GM12872 (cell line): ENCODE measurements around the gene KIF21A.

Source experiments
- TF ChIP-seq, protein P1 (sequence below): IDR thresholded peaks from 3 replicates; pipeline ENCODE4 v1.5.1; 2011; ENCODE audit warnings: low read depth, mild to moderate bottlenecking, low read length, moderate library complexity; ENCODE audit not compliant: insufficient read depth

KIF21A gene

DNA sequence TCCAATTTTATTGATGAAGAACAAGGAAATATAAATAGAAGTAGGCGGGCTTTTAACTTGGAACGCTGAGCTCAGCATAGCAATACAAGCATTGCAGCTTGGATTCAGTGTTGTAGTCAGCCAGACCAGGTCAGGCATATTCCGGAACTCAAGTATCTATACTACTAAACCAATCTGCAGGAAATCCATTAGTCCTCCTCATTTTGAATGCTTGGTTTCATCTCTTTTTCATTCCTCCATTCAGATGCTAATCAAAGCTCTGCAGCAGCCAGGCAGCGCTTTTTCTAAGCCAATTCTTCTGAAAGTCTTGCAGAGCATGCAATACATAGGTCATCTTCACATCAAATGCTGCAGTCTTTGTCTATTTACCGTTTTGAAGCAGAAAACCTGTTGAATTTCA is 49.0 kb downstream of the KIF21A start:
- TF ChIP-seq, protein P1, sequence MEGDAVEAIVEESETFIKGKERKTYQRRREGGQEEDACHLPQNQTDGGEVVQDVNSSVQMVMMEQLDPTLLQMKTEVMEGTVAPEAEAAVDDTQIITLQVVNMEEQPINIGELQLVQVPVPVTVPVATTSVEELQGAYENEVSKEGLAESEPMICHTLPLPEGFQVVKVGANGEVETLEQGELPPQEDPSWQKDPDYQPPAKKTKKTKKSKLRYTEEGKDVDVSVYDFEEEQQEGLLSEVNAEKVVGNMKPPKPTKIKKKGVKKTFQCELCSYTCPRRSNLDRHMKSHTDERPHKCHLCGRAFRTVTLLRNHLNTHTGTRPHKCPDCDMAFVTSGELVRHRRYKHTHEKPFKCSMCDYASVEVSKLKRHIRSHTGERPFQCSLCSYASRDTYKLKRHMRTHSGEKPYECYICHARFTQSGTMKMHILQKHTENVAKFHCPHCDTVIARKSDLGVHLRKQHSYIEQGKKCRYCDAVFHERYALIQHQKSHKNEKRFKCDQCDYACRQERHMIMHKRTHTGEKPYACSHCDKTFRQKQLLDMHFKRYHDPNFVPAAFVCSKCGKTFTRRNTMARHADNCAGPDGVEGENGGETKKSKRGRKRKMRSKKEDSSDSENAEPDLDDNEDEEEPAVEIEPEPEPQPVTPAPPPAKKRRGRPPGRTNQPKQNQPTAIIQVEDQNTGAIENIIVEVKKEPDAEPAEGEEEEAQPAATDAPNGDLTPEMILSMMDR, result no peak

DNA sequence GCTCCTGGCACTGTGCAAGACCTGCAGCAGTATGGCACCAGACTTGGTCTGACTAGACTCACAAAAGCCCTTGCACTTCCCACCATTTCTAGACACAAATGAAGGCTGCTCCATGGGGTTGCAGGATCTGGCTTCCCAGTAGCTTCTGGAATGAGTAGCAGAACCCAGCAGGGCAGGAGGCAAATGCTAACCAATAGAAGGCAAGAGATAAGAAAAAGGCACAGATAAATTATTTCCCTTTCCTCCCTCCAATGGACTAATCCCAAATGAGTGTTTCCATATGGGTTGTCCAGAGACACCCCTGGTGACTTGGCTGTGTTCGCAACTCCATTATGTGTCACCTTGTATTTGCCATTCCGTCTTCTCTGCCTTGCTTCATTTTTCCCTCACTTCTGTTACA is 49.7 kb downstream of the KIF21A start:
- TF ChIP-seq, protein P1, result no peak

DNA sequence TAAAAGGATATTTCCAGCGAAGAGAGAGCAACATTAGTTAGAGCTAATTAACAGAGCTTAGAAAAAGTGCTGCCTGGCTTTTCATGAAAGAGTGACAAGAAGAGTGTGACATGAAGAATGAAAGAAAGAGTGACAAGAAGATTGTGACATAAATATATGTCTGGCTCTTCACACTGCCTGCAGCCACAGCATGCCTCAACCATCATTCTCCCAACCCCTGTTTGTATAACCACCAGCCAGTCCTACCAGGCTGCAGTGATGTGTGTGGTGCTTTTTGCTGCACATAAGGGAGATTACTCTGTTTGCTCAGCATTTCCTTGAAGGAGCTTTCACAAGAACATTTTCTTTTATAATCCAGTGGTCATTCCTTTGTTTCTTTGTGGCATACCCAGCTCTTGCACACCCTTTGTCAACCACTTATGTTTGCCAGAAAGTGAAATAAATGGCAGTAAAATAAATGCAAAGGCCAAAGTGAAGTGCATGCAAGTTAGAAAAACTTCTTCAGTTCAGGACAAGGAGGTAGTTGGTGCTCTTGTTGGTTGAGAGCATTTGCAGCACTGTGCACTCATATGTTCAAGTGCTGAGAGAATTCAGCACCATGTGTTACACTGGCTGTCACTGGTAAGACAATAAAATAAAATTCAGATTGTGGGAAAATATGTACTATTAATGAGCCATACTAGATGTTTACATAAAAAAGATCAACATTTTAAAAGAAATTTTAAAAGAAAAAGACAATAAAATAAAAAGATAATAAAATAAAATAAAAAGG is 50.6 kb downstream of the KIF21A start:
- TF ChIP-seq, protein P1, result no peak

DNA sequence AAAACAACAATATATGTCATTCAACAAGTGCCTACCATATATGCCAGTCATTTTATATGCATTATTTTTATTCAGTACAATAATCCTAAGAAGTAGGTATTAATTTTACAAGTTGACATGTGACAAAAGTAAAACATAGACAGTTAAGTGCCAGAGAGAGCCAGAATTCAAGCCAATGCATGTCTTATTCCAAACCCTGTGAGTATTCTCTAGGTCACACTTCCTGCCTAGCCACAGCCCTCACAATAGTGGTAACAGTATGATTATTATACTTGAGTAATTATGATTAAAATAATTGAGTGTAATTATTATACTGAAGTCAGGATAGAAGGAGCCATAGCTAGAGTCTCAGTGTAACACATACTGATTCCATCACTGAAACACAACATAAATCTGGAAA is 52.2 kb downstream of the KIF21A start:
- TF ChIP-seq, protein P1, result no peak

DNA sequence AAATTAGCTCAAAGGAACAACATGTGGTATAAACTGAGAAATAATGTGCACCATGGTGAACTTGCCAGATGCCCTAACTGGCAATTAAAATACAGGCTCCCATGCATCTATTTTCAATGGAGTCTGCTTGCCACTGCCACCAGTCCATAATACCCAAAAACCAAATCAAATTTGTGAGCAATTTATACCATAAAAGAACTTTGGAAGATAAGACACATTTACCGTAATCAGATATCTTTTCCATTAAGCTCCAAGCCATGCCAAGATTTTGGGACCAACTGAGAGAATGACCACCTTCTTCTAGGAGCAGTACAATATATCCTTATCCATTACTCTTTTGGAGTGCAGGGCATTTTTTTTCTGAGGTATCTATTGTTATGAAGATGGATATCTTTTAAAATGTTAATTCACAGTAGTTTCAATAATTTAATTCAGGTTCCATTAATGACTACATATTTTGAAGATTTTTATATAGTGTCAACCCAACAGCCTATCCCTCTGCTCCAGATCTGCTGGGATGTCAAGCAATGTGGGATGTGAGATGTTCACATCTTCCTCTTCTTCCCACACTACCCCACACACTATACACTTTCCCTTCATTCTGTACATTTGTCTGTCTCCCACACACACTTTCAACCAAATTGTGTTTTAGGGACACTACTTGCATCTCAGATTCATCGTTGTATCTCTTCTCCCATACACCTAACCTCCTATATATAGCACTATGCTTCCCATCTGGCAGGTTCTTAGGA is 53.3 kb downstream of the KIF21A start:
- TF ChIP-seq, protein P1, result no peak

DNA sequence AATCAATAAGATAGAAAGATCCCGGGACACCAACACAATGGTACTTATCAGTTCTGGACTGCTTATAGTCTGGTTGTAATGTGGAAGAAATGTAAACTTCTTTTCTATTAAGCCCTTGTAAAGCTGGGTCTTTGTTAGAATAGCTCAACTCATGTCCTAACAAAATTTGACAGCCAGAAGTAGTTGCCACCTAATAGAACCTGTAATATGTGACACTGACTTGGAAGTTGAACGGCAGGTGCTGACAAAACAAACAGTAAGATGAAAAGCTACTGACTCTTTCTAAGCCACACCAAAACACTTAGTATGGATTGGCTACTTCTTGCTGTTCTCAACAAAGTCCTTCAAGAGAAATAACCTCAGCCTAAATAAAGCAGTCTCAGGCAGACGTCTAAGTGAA is 56.6 kb downstream of the KIF21A start:
- TF ChIP-seq, protein P1, result no peak

DNA sequence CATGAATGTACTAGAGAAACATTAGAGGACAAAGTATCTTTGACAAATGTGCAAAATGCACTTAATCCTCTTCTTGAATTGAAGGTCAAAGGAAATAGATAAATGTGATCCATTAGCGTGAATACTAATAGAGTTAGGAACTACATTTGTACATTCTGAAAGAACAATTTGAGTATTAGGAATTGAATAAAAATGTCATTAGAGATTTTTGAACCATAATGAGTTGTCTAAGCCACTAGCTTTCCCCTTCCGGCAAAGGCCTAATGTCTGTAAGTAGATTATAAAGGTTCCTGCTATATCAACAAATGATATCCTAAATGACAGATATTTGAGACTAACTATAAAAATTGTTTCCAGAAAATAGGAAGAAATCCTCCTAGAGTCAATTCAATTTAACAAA is 59.8 kb downstream of the KIF21A start:
- TF ChIP-seq, protein P1, result no peak
